Measurements from ENCODE around the gene SLIT3. TPM values are rescaled to one million over a fixed set of nuclear protein-coding genes. Genes with fewer than 3 reads are reported as not detected.

SLIT3 gene
- total and polyA plus RNA-seq, 9 of the 15 experiments (the other 6 are each of a cell fraction or from before 2014, with no cell fraction given), result 0.01 to 0.04 TPM; not detected in 7

DNA sequence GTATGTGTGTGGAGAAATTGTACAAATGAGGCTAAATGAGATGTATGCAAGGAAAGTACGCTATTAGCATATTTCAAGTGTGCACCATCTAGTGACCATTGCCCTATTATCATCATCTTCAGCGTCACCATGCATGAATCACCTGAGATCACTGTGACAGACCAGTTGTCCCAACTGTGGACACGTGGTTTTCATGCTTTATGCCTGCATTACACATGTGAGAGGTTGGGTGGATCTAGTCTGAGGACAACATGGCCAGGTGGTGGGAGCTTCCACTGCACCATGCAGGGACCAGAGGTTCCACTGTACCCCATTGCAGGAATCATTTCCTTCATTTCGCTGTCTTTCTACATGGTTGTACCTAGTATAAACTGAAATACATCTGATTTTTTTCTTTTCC is 329.8 kb downstream of the SLIT3 start (continued):
- TF ChIP-seq, protein P1, sequence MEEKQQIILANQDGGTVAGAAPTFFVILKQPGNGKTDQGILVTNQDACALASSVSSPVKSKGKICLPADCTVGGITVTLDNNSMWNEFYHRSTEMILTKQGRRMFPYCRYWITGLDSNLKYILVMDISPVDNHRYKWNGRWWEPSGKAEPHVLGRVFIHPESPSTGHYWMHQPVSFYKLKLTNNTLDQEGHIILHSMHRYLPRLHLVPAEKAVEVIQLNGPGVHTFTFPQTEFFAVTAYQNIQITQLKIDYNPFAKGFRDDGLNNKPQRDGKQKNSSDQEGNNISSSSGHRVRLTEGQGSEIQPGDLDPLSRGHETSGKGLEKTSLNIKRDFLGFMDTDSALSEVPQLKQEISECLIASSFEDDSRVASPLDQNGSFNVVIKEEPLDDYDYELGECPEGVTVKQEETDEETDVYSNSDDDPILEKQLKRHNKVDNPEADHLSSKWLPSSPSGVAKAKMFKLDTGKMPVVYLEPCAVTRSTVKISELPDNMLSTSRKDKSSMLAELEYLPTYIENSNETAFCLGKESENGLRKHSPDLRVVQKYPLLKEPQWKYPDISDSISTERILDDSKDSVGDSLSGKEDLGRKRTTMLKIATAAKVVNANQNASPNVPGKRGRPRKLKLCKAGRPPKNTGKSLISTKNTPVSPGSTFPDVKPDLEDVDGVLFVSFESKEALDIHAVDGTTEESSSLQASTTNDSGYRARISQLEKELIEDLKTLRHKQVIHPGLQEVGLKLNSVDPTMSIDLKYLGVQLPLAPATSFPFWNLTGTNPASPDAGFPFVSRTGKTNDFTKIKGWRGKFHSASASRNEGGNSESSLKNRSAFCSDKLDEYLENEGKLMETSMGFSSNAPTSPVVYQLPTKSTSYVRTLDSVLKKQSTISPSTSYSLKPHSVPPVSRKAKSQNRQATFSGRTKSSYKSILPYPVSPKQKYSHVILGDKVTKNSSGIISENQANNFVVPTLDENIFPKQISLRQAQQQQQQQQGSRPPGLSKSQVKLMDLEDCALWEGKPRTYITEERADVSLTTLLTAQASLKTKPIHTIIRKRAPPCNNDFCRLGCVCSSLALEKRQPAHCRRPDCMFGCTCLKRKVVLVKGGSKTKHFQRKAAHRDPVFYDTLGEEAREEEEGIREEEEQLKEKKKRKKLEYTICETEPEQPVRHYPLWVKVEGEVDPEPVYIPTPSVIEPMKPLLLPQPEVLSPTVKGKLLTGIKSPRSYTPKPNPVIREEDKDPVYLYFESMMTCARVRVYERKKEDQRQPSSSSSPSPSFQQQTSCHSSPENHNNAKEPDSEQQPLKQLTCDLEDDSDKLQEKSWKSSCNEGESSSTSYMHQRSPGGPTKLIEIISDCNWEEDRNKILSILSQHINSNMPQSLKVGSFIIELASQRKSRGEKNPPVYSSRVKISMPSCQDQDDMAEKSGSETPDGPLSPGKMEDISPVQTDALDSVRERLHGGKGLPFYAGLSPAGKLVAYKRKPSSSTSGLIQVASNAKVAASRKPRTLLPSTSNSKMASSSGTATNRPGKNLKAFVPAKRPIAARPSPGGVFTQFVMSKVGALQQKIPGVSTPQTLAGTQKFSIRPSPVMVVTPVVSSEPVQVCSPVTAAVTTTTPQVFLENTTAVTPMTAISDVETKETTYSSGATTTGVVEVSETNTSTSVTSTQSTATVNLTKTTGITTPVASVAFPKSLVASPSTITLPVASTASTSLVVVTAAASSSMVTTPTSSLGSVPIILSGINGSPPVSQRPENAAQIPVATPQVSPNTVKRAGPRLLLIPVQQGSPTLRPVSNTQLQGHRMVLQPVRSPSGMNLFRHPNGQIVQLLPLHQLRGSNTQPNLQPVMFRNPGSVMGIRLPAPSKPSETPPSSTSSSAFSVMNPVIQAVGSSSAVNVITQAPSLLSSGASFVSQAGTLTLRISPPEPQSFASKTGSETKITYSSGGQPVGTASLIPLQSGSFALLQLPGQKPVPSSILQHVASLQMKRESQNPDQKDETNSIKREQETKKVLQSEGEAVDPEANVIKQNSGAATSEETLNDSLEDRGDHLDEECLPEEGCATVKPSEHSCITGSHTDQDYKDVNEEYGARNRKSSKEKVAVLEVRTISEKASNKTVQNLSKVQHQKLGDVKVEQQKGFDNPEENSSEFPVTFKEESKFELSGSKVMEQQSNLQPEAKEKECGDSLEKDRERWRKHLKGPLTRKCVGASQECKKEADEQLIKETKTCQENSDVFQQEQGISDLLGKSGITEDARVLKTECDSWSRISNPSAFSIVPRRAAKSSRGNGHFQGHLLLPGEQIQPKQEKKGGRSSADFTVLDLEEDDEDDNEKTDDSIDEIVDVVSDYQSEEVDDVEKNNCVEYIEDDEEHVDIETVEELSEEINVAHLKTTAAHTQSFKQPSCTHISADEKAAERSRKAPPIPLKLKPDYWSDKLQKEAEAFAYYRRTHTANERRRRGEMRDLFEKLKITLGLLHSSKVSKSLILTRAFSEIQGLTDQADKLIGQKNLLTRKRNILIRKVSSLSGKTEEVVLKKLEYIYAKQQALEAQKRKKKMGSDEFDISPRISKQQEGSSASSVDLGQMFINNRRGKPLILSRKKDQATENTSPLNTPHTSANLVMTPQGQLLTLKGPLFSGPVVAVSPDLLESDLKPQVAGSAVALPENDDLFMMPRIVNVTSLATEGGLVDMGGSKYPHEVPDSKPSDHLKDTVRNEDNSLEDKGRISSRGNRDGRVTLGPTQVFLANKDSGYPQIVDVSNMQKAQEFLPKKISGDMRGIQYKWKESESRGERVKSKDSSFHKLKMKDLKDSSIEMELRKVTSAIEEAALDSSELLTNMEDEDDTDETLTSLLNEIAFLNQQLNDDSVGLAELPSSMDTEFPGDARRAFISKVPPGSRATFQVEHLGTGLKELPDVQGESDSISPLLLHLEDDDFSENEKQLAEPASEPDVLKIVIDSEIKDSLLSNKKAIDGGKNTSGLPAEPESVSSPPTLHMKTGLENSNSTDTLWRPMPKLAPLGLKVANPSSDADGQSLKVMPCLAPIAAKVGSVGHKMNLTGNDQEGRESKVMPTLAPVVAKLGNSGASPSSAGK (IDR thresholded peaks at IDR 0.05), result no peak
- no peak for TF ChIP-seq ZNF644 (tag; IDR thresholded peaks at IDR 0.05; ENCODE audit: low read depth)
- no peak for TF ChIP-seq ZNF586 (CRISPR knock-in tag; conservative IDR thresholded peaks at IDR 0.05)
- no peak for TF ChIP-seq ZNF384 (IDR thresholded peaks at IDR 0.05; ENCODE audit: low read depth, low read length)
- TF ChIP-seq ZNF830 (CRISPR knock-in tag; IDR thresholded peaks at IDR 0.05), result no peak
- no peak for TF ChIP-seq ZNF24 (IDR thresholded peaks at IDR 0.05)
- no peak for TF ChIP-seq ETV5 (CRISPR knock-in tag; IDR thresholded peaks at IDR 0.05; ENCODE audit: low read depth)
- TF ChIP-seq, protein P2, sequence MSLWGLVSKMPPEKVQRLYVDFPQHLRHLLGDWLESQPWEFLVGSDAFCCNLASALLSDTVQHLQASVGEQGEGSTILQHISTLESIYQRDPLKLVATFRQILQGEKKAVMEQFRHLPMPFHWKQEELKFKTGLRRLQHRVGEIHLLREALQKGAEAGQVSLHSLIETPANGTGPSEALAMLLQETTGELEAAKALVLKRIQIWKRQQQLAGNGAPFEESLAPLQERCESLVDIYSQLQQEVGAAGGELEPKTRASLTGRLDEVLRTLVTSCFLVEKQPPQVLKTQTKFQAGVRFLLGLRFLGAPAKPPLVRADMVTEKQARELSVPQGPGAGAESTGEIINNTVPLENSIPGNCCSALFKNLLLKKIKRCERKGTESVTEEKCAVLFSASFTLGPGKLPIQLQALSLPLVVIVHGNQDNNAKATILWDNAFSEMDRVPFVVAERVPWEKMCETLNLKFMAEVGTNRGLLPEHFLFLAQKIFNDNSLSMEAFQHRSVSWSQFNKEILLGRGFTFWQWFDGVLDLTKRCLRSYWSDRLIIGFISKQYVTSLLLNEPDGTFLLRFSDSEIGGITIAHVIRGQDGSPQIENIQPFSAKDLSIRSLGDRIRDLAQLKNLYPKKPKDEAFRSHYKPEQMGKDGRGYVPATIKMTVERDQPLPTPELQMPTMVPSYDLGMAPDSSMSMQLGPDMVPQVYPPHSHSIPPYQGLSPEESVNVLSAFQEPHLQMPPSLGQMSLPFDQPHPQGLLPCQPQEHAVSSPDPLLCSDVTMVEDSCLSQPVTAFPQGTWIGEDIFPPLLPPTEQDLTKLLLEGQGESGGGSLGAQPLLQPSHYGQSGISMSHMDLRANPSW (CRISPR knock-in tag; IDR thresholded peaks at IDR 0.05), result no peak
- TF ChIP-seq, protein P3, sequence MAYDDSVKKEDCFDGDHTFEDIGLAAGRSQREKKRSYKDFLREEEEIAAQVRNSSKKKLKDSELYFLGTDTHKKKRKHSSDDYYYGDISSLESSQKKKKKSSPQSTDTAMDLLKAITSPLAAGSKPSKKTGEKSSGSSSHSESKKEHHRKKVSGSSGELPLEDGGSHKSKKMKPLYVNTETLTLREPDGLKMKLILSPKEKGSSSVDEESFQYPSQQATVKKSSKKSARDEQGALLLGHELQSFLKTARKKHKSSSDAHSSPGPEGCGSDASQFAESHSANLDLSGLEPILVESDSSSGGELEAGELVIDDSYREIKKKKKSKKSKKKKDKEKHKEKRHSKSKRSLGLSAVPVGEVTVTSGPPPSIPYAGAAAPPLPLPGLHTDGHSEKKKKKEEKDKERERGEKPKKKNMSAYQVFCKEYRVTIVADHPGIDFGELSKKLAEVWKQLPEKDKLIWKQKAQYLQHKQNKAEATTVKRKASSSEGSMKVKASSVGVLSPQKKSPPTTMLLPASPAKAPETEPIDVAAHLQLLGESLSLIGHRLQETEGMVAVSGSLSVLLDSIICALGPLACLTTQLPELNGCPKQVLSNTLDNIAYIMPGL (CRISPR knock-in tag; IDR thresholded peaks at IDR 0.05), result no peak
- no peak for TF ChIP-seq TGIF2 (CRISPR knock-in tag; IDR thresholded peaks at IDR 0.05)
- no peak for TF ChIP-seq RBM22 (IDR thresholded peaks at IDR 0.05; ENCODE audit: low read depth, low read length, poor library complexity, severe bottlenecking)
